ENCODE measurements around the gene GBX2. TPM values are rescaled to one million over a fixed set of nuclear protein-coding genes. Genes with fewer than 3 reads are reported as not detected.

Gene GBX2
- total RNA-seq, 2 donors from 2014 or later = not detected

GRCh38 chr2:236205867-236206645 is 37.9 kb upstream of the GBX2 start:
- ATAC-seq (replicated peaks in 1 of 2) (no peak), DNase-seq (no peak)
- Mint-ChIP-seq H3K27me3 (ENCODE audit: low read depth) (peaks cover 9% of the 10 kb centered on the region), H3K4me3 (no peak overlapping the region), H3K9me3 (peaks cover 0 to 2% of the 10 kb centered on the region in 2 donors), H3K4me1 (ENCODE audit: low read depth) (no peaks in the 10 kb centered on the region), H3K27ac (no peak overlapping the region), H3K36me3 (ENCODE audit: insufficient read depth in 2 of 2) (peaks cover 0 to 2% of the 10 kb centered on the region in 2 donors)

DNA sequence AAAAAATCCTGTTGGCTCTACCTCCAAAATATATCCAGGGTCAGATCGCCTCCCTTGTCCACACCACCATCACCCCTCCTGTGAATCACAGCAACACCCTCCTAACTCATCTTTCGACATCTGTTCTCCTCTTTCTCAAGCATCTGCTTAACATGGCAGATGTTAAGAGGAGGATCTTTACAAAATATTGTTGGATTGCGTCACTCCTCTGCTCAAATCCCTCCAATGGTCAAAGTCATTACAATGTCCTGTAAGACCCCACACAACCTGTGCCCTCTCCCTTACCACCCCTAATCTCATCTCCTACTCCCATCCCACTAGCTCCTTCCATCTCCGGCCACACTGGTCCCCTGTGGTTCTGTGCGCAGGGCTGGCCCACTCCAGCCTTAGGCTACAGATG is 36.8 kb upstream of the GBX2 start:
- no peak for ATAC-seq (replicated peaks in 1 of 2)
- Mint-ChIP-seq H3K4me1 (ENCODE audit: low read depth) (no peaks in the 10 kb centered on the region), H3K27ac (no peak overlapping the region), H3K4me3 (no peak overlapping the region), H3K27me3 (ENCODE audit: low read depth) (peaks cover 10% of the 10 kb centered on the region), H3K9me3 (peaks cover 0 to 2% of the 10 kb centered on the region in 2 donors), H3K36me3 (ENCODE audit: insufficient read depth in 2 of 2) (peaks cover 0 to 2% of the 10 kb centered on the region in 2 donors)
- no peak for DNase-seq

- H3K27me3 Mint-ChIP-seq (ENCODE audit: low read depth) = peaks cover 4% of the 10 kb centered on the region
Observed at GRCh38 chr2:236200378-236200777, 32.2 kb upstream of the GBX2 start.

DNA sequence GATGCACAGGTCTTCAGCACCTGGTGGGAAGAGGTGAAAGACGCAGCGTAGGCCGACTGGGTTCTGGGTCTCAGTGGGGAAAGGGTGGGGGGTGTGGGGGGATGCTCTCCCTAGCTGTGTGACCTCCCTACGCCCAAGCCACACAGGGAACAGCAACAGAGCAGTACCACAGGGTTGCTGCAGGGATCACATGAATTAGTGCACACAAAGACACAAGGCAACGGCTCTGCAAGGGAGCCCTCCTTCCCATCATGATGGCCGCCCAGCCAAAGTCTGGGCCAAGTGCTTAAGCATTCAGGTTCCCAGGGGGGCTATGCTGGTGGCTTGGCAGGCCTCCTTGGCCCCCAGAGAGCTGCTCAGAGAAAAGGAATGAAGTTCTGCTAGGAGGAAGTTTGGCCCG is 28.2 kb upstream of the GBX2 start:
- no peak overlapping the region for H3K27ac Mint-ChIP-seq
- no peak overlapping the region for H3K4me3 Mint-ChIP-seq
- H3K9me3 Mint-ChIP-seq = no peaks in the 10 kb centered on the region
- H3K4me1 Mint-ChIP-seq (ENCODE audit: low read depth) = no peaks in the 10 kb centered on the region
- H3K27me3 Mint-ChIP-seq (ENCODE audit: low read depth) = peaks cover 12% of the 10 kb centered on the region
- ATAC-seq (replicated peaks in 1 of 2) (no peak), DNase-seq (no peak)
- no peaks in the 10 kb centered on the region for H3K36me3 Mint-ChIP-seq (ENCODE audit: insufficient read depth in 2 of 2)

More at GRCh38 chr2:236200378-236200777, 32.2 kb upstream of the GBX2 start:
- no peaks in the 10 kb centered on the region for H3K36me3 Mint-ChIP-seq (ENCODE audit: insufficient read depth in 2 of 2)
- H3K4me3 Mint-ChIP-seq = no peak overlapping the region
- DNase-seq (no peak), ATAC-seq (replicated peaks in 1 of 2) (no peak)
- no peaks in the 10 kb centered on the region for H3K9me3 Mint-ChIP-seq
- no peak overlapping the region for H3K27ac Mint-ChIP-seq
- H3K4me1 Mint-ChIP-seq (ENCODE audit: low read depth) = no peaks in the 10 kb centered on the region

GRCh38 chr2:236195726-236196125 is 27.5 kb upstream of the GBX2 start:
- Mint-ChIP-seq H3K36me3 (ENCODE audit: insufficient read depth in 2 of 2) (no peaks in the 10 kb centered on the region), H3K27ac (no peak overlapping the region), H3K27me3 (ENCODE audit: low read depth) (peaks cover 7% of the 10 kb centered on the region), H3K4me3 (no peak overlapping the region), H3K4me1 (ENCODE audit: low read depth) (no peaks in the 10 kb centered on the region), H3K9me3 (no peaks in the 10 kb centered on the region)
- DNase-seq (no peak), ATAC-seq (replicated peaks in 1 of 2) (no peak)

DNA sequence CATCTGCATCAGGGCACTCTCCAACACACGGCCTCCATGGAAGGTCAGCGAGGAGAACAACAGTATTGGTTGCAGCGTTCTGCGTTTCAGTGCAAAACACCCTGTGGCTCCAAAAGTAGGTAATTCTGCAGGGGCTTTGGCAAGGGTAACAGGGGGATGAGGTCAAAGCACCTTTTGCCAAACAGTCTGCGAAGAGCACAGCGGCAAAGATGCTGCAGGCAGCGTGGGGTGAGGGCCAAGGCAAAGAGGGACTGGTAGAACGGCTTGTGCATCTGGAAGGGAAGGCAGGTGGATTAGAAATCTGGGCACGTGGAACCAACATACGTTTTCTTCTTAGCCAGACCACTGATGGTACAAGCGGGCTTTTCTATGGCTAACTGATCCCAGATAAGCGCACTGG is 26.6 kb upstream of the GBX2 start:
- Mint-ChIP-seq H3K4me3 (no peak overlapping the region), H3K27ac (no peak overlapping the region), H3K27me3 (ENCODE audit: low read depth) (peaks cover 7% of the 10 kb centered on the region), H3K4me1 (ENCODE audit: low read depth) (no peaks in the 10 kb centered on the region), H3K36me3 (ENCODE audit: insufficient read depth in 2 of 2) (no peaks in the 10 kb centered on the region), H3K9me3 (no peaks in the 10 kb centered on the region)
- no peak for DNase-seq
- ATAC-seq (replicated peaks in 1 of 2) = no peak

DNA sequence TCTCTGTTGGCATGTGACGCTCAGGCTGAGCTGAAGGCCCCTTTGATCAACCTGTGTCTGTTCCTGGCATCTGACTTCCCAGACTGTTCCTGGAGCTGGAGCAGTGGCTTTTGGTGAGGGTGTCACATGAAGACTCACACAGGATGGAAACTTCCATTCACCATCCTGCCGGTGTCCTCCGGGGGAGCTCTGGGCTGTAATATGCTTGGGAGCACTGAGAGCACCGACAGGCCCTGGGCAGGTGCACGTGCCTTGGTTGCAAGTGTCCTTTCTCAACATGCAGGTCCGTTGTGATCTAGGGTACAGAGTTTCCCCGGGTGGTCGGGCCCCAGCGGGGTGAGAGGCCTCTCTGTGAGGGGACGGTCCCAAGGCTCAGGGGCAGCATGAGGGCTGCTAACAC is 24.8 kb upstream of the GBX2 start:
- Mint-ChIP-seq H3K9me3 (no peaks in the 10 kb centered on the region), H3K4me1 (ENCODE audit: low read depth) (no peaks in the 10 kb centered on the region), H3K27me3 (ENCODE audit: low read depth) (peaks cover 7% of the 10 kb centered on the region), H3K27ac (no peak overlapping the region), H3K36me3 (ENCODE audit: insufficient read depth in 2 of 2) (no peaks in the 10 kb centered on the region), H3K4me3 (no peak overlapping the region)
- ATAC-seq (replicated peaks in 1 of 2) = no peak
- no peak for DNase-seq

- Mint-ChIP-seq H3K4me1 (ENCODE audit: low read depth) (no peaks in the 10 kb centered on the region), H3K9me3 (no peaks in the 10 kb centered on the region), H3K27ac (no peak overlapping the region), H3K27me3 (ENCODE audit: low read depth) (peaks cover 17% of the 10 kb centered on the region), H3K4me3 (no peak overlapping the region), H3K36me3 (ENCODE audit: insufficient read depth in 2 of 2) (no peaks in the 10 kb centered on the region)
- DNase-seq (no peak), ATAC-seq (replicated peaks in 1 of 2) (no peak)
Observed at GRCh38 chr2:236190674-236191073, 22.5 kb upstream of the GBX2 start.

DNA sequence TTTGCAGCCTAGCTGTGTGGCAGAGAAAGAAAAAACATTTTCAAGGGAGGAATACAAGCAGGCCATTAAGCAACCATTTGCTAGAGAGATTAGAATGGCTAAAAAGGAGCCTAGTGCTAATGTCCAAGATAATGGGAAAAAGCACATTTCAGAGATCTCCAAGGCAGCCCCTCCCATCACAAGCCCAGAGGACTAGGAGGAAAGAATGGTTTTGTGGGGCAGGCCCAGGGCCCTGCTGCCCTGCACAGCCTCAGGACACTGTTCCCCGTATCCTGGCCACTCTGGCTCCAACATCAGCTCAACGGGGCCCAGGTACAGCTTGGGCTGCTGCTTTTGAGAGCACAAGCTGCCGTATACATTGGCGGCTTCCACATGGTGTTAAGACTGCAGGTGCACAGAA is 16.5 kb upstream of the GBX2 start:
- H3K4me1 Mint-ChIP-seq (ENCODE audit: low read depth) = no peaks in the 10 kb centered on the region
- H3K9me3 Mint-ChIP-seq = no peaks in the 10 kb centered on the region
- no peak for ATAC-seq (replicated peaks in 1 of 2)
- no peak overlapping the region for H3K4me3 Mint-ChIP-seq
- DNase-seq = no peak
- H3K27ac Mint-ChIP-seq = no peak overlapping the region
- no peaks in the 10 kb centered on the region for H3K36me3 Mint-ChIP-seq (ENCODE audit: insufficient read depth in 2 of 2)
- peaks cover 60% of the 10 kb centered on the region for H3K27me3 Mint-ChIP-seq (ENCODE audit: low read depth)

GRCh38 chr2:236180831-236181453 is 12.8 kb upstream of the GBX2 start:
- peak; percentile 48 to 52 for DNase-seq
- Mint-ChIP-seq H3K36me3 (ENCODE audit: insufficient read depth in 2 of 2) (peaks cover 0 to 3% of the 10 kb centered on the region in 2 donors), H3K27ac (peak overlapping the region; percentile 36), H3K9me3 (no peaks in the 10 kb centered on the region), H3K4me1 (ENCODE audit: low read depth) (no peaks in the 10 kb centered on the region), H3K27me3 (ENCODE audit: low read depth) (peaks cover 68% of the 10 kb centered on the region), H3K4me3 (peak overlapping the region in 1 of 2 donors; percentile 15)
- ATAC-seq (replicated peaks in 1 of 2) = no peak

DNA sequence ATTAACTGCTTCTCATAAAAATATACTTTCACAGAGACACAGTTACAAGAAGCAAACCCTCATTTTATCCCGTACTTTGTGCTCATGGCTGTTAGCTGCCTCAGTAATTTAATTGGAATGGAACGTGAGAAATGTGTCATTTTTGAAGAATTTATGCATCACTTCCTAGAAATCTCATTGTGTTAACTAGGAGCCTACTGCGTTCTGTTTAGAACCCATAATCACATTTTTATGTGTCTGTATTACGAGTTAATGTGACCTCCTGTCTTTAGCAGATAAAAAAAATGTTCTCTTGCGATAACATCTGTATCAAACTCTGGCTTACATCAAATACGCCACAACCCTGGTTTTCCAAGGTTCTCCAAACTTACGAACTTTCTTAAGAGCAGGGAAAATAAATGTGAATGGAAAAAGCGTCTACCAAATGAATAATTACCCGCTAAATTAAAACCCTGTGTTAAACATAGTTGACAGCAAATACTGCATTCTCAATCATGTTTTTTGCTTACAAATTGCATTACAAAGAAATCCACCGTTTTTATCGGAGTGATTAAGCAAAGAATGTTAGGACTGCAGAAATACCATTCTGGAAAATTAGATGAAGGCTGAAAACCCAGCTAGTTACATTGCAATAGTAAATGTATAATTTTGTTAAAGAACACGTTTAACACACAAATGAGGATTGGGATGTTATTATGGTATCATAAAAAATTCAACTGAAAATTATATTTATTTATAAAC is 12.1 kb upstream of the GBX2 start:
- H3K9me3 Mint-ChIP-seq = no peaks in the 10 kb centered on the region
- no peak for ATAC-seq (replicated peaks in 1 of 2)
- peaks cover 69% of the 10 kb centered on the region for H3K27me3 Mint-ChIP-seq (ENCODE audit: low read depth)
- no peak overlapping the region for H3K27ac Mint-ChIP-seq
- DNase-seq = no peak
- no peaks in the 10 kb centered on the region for H3K4me1 Mint-ChIP-seq (ENCODE audit: low read depth)
- no peak overlapping the region for H3K4me3 Mint-ChIP-seq
- peaks cover 0 to 3% of the 10 kb centered on the region in 2 donors for H3K36me3 Mint-ChIP-seq (ENCODE audit: insufficient read depth in 2 of 2)

- no peak overlapping the region for H3K27ac Mint-ChIP-seq
- peaks cover 71% of the 10 kb centered on the region for H3K27me3 Mint-ChIP-seq (ENCODE audit: low read depth)
- no peak for ATAC-seq (replicated peaks in 1 of 2)
- DNase-seq = no peak
- H3K4me1 Mint-ChIP-seq (ENCODE audit: low read depth) = no peaks in the 10 kb centered on the region
- H3K36me3 Mint-ChIP-seq (ENCODE audit: insufficient read depth in 2 of 2) = peaks cover 0 to 3% of the 10 kb centered on the region in 2 donors
- H3K4me3 Mint-ChIP-seq = peak overlapping the region in 1 of 2 donors; percentile 27
- no peaks in the 10 kb centered on the region for H3K9me3 Mint-ChIP-seq
Observed at GRCh38 chr2:236179236-236180075, 11.3 kb upstream of the GBX2 start.

GRCh38 chr2:236178890-236179235 is 10.7 kb upstream of the GBX2 start:
- peaks cover 0 to 3% of the 10 kb centered on the region in 2 donors for H3K36me3 Mint-ChIP-seq (ENCODE audit: insufficient read depth in 2 of 2)
- H3K27ac Mint-ChIP-seq = no peak overlapping the region
- no peak overlapping the region for H3K4me3 Mint-ChIP-seq
- H3K4me1 Mint-ChIP-seq (ENCODE audit: low read depth) = no peaks in the 10 kb centered on the region
- ATAC-seq (replicated peaks in 1 of 2) = no peak
- no peaks in the 10 kb centered on the region for H3K9me3 Mint-ChIP-seq
- DNase-seq = no peak
- peaks cover 72% of the 10 kb centered on the region for H3K27me3 Mint-ChIP-seq (ENCODE audit: low read depth)

Data from activated T-cell treated with anti-CD3 and anti-CD28 coated beads, Interleukin-2, amount 50 U/mL, for 72 hours (primary cell).